Ramos (cell line): ENCODE data around the gene VRK2.
"Not testable (repeated sequence)": the region's sequence is repeated elsewhere in the genome, so short reads cannot be mapped to it uniquely, and the experiment has no call there.

Experiments
- in situ Hi-C: fragments of 300-500 bp; cut with MboI; formaldehyde crosslinking; loops from one replicate; pipeline ENCODE4 v1.14.3; 2022; ENCODE audit warnings: low sequenced_read_pairs; ENCODE audit not compliant: unreplicated experiment

VRK2 gene

DNA sequence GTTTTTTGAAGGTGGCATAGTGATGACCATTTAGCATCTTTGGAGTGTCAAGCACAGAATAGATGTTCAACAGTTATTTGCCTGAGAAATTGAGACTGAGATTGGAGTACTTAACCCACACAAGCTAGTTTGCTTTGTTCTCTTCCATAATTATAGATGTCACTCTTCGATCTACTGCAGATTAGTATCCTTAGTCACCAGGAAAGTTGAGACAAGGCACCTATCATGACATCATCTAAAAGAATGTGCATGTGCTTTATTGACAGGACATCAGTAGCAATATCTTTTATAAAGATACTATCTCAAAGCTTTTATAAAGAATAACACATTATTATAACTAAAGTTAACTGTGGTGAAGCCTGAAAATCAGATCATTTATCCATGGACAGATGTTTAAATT, 6.4 kb downstream of the VRK2 start:
- in situ Hi-C loops: no loop called here

DNA sequence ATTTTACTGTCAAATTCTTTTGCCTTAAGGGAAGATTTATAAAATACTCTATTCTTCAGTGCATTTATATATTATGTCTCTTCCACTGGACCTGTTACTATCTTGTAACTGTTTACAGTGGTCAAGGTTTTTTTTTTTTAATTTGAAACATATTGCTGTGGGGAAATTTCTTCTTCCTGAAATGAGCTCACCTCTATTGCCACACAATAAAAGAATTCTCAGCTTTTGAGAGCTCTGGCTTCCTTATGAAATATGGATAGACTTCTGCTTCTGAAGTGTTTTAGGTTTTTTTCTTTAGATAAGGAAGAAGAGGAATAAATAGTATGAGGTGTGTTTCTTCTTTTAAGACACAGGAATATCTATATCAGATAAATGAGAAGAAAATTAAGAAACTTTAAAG, 7.7 kb downstream of the VRK2 start:
- in situ Hi-C loops: no loop called here

DNA sequence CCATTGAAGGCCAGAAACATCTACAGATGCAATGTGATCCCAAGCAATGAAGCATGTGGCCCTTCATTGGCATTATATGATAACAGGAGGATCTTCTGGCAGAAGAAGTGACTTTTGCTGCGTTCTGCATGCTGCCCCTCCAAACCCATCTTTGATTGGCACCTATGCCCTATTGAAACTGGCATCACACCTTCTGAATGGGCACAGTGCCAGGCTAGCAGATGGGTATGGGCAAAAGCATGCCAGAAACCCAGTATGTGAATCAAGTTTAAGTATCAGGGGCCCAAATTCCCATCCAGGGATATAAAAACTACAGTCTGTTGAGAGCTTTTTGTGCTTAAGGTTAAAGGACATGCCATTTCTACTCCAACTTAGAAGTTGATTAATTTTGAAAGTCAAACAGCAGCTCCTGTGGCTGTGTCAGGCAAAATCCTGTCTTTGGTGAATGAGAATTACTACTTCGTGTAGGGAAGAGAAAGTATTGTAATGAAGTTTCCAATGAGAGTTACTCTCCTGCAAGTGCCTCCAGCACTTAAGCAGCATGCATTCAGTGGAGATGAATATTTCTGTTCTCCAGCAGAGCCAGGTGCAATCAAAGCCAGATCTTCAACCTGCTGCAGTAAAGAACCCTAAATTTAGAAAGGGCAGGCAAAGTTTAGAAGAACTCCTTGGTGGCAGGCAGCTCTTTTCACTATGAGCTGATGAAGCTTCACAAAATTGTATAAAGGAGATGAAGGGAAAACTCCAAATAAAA, 8.6 kb downstream of the VRK2 start:
- in situ Hi-C loops: no loop called here

DNA sequence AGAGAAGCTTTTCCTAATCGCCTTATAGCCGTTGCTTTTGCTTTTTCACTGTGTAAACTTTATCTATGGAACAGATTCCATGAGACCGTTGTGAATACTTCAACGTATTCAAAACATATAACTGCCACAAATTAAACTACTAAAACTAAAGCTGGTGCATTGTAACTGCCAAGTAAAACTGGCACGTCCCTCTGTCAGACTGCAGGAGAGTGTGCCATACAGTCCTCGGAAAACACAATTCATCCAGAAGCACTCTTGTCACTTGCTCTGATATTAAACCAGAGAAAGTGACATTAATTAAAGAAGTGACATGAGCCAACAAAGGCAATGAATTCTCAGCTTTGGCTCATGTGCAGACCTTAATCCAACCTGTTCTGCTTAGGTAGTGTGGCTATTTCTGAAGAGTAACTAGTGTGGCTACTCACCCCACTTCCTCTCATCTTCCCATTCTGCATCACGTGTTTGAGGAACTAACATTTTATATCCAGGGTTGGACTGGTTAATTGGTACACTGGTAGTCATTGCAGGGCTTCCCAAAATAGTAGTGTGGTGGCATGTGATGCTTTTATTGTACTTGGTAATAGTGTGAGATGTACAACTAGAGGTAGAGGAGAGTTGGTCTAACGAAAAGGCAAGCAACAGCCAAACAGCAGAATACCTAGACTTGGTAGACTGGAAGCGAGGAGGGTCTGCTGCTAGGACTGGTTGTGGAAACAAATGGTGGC, 9.7 kb downstream of the VRK2 start:
- in situ Hi-C loops: no loop called here

DNA sequence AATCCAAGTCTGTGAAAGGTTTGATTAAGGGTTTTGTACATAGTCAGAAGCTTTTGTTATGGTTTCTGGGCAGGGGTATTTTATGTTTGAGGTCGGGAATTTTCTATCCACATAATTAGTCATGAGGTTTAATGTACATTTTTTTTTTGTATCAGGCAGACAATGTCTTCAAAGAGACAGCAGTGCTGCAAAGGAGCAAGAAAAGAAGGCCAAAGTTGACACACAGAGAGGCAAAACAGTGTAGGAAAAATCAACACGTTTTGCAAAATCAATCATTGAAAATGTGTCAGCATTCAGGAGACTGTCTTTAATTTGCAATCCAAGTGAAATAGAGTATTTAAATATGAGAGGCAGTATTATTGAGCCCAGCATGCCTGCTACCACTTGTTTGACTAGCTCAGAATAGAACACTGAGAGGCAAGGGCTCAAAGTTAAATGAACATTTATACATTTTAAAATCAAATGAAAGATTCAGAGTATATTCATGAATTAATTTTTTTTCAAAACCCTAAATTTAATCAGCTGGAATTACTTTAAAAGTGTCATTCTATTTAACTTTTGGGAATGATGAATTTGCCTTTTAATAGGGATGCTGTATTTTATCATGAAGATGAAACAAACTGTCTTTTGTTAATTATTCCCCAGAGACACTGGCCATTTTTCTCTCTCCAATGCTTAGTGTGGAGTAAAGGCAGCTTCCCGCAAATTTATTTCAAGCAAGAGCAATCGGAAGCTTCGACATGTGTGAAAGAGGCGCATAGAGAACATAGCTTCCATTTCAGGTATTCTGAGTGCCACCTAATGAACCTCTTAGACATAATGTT, 11.3 kb downstream of the VRK2 start:
- in situ Hi-C loops: no loop called here

DNA sequence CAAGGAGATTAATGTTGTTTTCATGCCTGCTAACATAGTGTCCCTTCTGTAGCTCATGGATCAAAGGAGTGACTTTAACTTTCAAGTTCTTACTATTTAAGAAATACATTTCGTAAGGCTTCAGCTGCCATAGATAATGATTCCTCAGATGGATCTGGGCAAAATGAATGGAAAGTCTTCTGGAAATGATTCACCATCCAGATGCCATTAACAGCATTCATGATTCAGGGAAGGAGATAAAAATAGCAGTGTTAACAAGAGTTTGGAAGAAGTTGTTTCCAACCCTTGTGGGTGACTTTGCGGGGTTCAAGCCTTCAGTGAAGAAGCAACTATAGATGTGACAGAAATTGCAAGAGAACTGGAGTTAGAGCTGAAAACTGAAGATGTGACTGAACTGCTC, 17.0 kb downstream of the VRK2 start:
- in situ Hi-C loops: no loop called here

DNA sequence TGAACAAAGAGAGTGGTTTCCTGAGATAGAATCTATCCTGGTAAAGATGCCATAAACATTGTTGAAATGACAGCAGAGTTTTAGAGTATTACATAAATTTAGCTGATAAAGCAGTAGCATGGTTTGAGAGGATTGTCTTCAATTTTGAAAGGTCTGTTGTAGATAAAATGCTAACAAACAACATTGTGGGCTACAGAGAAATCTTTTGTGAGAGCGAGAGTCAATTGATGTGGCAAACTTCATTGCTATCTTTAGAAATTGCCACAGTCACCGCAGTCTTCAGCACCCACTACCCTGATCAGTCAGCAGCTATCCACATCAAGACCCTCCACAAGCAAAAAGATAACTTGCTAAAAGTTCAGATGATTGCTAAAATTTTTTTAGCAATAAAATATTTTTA, 17.5 kb downstream of the VRK2 start:
- in situ Hi-C loops: no loop called here

DNA sequence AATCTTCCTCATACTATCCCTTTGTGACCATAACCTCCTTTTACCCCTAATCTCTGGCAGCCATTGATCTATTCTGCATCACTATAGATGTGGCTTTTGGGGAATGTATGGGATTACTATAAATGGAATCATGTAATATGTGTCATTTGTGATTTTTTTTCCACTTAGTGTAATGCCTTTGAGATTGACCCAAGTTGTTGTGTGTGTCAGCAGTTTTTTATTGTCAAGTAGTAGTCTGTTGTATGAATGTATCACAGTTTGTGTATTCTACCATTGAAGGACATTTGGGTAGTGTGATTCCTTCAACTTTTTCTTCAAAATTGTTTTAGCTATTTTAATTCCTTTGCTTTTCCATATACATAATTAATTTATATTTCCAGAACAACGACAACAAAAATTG, 18.6 kb downstream of the VRK2 start:
- in situ Hi-C loops: no loop called here

DNA sequence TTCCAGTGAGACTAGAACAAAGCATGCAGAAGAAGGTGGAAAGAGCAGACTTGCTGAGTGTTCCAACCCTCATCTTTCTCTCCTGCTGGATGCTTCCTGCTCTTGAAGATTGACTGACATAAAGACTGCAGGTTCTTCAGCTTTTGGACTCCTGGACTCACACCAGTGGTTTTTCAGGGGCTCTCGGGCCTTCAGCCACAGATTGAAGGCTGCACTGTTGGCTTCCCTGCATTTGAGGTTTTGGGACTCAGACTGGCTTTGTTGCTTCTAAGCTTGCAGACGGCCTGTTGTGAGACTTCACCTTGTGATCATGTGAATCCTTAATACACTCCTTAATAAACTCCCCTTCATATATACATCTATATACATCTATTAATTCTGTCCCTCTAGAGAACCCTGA, 20.4 kb downstream of the VRK2 start:
- in situ Hi-C loops: no loop called here

DNA sequence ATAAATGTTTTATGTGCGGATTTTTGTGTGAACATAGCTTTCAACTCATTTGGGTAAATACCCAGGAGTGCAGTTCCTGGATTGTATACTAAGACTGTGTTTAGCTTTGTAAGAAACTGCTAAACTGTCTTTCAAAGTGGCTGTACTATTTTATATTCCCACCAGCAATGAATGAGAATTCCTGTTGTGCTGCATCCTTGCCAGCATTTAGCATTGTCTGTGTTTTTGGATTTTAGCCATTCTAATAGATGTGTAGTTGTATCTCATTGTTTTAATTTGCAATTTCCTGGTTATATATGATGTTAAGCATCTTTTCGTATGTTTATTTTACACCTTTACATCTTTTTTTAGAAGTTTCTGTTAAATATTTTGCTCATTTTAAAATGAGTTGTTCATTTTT, 24.2 kb downstream of the VRK2 start:
- in situ Hi-C loops: no loop called here

DNA sequence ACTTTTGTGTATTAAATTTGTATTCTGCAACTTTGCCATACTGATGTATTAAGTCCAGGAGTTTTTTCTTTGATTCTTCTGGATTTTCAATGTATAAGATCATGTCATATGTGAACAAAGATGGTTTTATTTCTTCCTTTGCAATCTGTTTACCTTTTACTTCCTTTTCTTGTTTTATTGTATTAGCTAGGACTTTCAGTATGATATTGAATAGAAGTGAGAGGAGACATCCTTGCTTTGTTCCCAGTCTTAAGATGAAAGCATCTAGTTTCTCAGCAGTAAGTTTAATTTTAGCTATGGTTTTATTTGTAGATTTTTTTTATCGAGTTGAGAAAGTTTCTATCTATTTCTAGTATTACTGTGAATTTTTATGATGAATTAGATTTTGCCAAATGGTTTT, 25.5 kb downstream of the VRK2 start:
- in situ Hi-C loops: no loop called here

DNA sequence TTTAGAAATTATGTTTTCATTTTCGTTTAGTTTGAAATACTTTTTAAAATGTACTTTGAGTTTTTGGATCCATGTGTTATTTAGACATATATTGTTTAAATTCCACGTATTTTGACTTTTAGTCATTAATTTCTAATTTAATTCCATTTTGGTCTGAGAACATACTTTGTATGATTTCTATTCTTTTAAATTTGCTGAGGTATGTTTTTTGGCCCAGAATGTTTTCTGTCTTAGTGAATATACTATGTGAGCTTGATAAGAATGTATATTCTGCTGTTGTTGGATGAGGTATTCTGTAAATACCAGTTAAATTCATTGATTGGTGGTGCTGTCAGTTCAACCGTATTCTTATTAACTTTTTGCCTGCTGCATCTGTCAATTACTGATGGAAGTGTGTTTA, 26.4 kb downstream of the VRK2 start:
- in situ Hi-C loops: no loop called here

DNA sequence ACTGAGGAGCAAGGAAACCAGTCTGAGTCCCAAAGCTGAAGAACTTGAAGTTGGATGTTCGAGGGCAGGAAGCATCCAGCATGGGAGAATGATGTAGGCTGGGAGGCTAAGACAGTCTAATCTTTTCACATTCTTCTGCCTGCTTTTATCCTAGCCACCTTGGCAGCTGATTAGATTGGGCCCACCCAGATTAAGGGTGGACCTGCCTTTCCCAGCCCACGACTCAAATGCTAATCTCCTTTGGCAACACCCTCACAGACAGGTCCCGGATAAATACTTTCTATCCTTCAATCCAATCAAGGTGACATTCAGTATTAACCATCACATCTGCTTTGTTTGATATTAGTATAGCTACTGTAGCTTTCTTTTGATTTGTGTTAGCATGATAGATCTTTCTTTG, 27.1 kb downstream of the VRK2 start:
- in situ Hi-C loops: no loop called here

DNA sequence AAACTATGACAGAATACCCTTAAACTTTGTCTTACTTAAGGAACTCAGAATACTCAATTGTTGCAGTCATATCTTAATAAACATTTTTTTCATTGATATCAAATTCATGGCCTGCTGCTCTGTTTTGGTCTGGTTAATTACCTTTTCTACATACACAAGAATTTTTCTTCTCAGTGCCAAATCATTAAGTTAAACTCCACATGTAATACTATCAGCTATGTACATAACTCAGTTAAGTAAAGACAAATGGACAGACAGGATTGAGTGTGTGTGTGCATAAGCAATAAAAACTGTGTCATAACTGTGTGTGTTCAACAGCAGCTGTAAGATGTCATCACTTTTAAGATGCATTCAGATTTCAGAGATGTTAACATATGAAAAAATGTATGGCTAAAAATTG, 34.4 kb downstream of the VRK2 start:
- in situ Hi-C loops: no loop called here

DNA sequence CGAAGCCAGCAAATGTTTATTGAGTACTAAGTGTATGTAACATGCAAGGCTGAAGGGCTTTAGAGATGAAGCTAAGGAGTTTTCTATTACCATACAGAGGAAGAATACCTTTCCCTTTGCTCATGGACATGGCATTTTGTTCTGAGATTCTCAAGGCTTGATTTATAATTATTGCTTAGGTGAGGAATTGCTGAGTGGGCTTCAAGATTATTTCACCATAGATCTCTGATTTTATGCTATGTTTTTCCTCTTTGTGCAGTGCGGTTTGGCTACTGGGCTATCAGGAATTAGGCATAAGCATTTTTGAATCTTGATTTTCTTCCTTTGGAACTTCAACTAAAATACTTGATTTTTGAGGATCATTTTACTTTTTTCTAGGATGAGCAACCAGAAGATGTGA, 42.5 kb downstream of the VRK2 start:
- in situ Hi-C loops: no loop called here

DNA sequence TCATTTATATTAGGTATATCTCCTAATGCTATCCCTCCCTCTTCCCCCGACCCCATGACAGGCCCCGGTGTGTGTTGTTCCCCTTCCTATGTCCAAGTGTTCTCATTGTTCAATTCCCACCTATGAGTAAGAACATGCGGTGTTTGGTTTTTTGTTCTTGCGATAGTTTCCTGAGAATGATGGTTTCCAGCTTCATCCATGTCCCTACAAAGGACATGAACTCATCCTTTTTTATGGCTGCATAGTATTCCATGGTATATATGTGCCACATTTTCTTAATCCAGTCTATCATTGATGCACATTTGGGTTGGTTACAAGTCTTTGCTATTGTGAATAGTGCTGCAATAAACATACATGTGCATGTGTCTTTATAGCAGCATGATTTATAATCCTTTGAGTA, 46.2 kb downstream of the VRK2 start:
- in situ Hi-C loops: not testable (repeated sequence)

DNA sequence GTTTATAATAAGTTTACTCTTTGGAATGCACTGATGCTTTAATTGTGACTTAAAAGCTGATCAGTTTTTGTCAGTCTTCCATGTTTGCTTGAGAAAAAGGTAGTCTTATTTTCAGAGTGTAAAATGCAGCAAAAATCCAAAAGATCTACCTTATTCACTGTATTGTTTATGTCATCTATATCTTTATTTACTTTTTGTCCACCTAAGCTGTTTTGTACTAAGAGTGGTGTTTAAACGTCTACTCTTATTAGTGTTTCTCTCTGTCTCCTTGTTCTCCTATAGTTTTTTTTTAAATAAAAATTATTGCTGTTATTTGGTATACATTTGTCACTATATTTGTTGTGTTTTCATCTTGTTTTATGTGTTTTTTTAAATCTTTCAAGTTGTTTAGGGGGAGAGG, 50.4 kb downstream of the VRK2 start:
- in situ Hi-C loops: no loop called here

DNA sequence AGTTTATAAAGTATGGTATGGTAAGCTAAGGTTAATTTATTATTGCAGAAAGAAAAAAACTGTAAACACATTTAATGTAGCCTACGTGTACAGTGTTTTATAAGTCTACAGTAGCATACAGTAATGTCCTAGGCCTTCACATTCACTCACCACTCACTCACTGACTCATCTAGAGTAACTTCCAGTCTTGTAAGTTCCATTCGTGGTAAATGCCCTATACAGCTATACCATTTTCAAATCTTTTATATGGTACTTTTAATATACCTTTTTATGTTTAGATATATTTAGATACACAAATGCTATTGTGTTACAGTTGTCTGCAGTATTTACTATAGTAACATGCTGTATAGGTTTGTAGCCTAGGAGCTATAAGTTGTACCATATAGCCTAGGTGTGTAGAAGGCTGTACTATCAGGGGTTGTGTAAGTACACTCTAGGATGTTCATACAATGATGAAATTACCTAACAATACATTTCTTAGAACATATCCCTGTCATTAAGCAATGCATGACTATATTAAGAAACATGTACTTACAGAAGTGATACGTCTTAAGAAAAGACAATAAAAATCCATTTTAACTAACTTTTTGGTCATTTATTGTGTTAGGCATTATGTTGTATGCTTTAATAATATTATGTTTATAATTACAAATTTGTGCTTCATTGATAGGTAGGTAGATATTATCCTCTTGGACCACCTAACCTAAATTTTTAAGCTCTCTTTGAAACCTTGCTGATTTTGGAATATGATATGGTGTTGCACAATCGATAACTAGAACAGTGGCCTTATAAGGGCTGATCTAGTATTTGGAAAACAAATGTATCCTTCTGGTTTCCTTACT, 51.9 kb downstream of the VRK2 start:
- in situ Hi-C loops: no loop called here

DNA sequence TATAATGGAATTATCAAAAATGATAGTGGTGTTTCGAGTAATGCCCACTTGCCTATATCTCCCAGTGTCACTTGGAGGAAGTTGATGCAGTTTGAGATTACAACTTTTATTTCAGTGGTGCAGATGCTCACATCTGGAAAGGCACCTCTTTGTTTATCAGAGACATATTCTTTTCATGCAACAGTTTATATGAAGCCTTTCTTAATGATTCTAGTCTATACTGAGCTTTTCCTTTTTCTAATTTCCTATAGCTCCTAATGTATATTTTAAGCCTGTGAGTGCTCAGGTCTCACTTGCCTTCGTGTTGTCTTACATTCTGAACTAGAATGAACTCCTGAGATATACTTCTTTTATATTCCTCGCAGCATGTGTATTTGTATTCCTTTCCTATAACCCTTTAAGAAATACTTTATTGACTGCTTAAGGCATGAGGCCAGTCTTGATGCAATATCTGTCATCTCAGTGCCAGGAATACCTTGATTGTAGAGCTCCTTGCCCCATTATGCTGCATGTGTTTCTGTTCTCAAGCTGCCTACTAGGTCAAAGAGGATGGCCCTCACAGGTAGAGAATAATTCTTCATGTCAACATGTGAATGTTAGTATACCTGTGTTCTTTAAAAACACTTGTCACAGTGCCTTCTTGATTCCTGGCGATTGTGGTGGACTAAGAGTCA, 52.6 kb downstream of the VRK2 start:
- in situ Hi-C loops: no loop called here

DNA sequence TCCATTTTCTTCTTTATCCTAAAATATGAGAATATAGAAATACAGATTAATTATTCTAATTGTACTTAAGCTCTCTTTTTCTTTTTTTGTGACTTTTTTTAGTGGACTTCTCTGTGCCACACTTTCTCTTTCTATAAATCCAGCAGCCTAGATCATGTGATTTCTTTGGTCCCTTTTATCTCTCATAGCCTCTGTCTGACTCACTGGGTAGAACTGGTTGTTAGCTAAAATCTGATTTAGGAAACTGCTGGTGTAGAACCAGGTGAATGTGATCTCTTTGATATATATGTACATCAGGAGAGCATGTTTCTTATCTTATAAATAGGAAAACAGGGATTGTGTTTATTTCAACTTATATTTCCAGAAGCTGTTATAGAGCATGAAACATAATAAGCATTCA, 54.9 kb downstream of the VRK2 start:
- in situ Hi-C loops: no loop called here
